Endometrial microvascular endothelial cells (primary cell): ENCODE results near the gene GTF2IRD1. TPM values are rescaled to one million over a fixed set of nuclear protein-coding genes. Genes with fewer than 3 reads are reported as not detected.

Experiments
- in situ Hi-C: cut with HindIII; loops from 2 replicates; pipeline ENCODE4 v1.10.0; 2017; ENCODE audit warnings: low sequenced_read_pairs, low pct_unique_long_range_greater_than_20kb; ENCODE audit errors: inconsistent ontology term
- total RNA-seq: library from RNA; depleted of rRNA; stranded (reverse); fragments of >200 nt; gene quantifications from one replicate; pipeline ENCODE4 v1.2.3, GENCODE V29; 2015; ENCODE audit errors: inconsistent ontology term

GTF2IRD1 gene
- total RNA-seq, 1 donor from 2014 or later, result 7.3 TPM

- in situ Hi-C loops, result no loop called here
Measured at GRCh38 chr7:74572301-74572979, 118.7 kb downstream of the GTF2IRD1 start.

GRCh38 chr7:74573512-74573911, 119.8 kb downstream of the GTF2IRD1 start:
- in situ Hi-C loops, result no loop called here

- in situ Hi-C loops, result no loop called here
Measured at GRCh38 chr7:74575083-74575784, 121.5 kb downstream of the GTF2IRD1 start.

- in situ Hi-C loops, result no loop called here
Measured at GRCh38 chr7:74575811-74576210, 122.1 kb downstream of the GTF2IRD1 start.

- in situ Hi-C loops, result no loop called here
Measured at GRCh38 chr7:74579800-74580685, 126.3 kb downstream of the GTF2IRD1 start.

GRCh38 chr7:74581916-74582440, 128.3 kb downstream of the GTF2IRD1 start:
- in situ Hi-C loops, result no loop called here

GRCh38 chr7:74582447-74583039, 128.8 kb downstream of the GTF2IRD1 start:
- in situ Hi-C loops, result no loop called here

- in situ Hi-C loops, result no loop called here
Measured at GRCh38 chr7:74583630-74584029, 129.9 kb downstream of the GTF2IRD1 start.

- in situ Hi-C loops, result no loop called here
Measured at GRCh38 chr7:74584160-74584954, 130.7 kb downstream of the GTF2IRD1 start.

- in situ Hi-C loops, result no loop called here
Measured at GRCh38 chr7:74585844-74586243, 132.1 kb downstream of the GTF2IRD1 start.

GRCh38 chr7:74586258-74587175, 132.8 kb downstream of the GTF2IRD1 start:
- in situ Hi-C loops, result no loop called here

GRCh38 chr7:74587435-74588126, 133.9 kb downstream of the GTF2IRD1 start:
- in situ Hi-C loops, result no loop called here

GRCh38 chr7:74590813-74591212, 137.1 kb downstream of the GTF2IRD1 start:
- in situ Hi-C loops, result no loop called here

GRCh38 chr7:74598558-74598957, 144.9 kb downstream of the GTF2IRD1 start:
- in situ Hi-C loops, result no loop called here

GRCh38 chr7:74599244-74599643, 145.5 kb downstream of the GTF2IRD1 start:
- in situ Hi-C loops, result no loop called here

- in situ Hi-C loops, result no loop called here
Measured at GRCh38 chr7:74604326-74605020, 150.8 kb downstream of the GTF2IRD1 start.
